Upper lobe of right lung (tissue), 1 donor: ENCODE results near the gene C15orf40. TPM values are rescaled to one million over a fixed set of nuclear protein-coding genes. Genes with fewer than 3 reads are reported as not detected.

Experiments
- ATAC-seq: fragments of 200-7000 bp; cut with Tn5 transposase; one replicate; pipeline ENCODE4 v1.9.1; 2020; ENCODE audit warnings: mild to moderate bottlenecking, moderate library complexity
- DNase-seq: peaks from one replicate; pipeline ENCODE4 v3.0.0-alpha.2; 2020
- H3K27ac ChIP-seq: fragments of 200-600 bp; one replicate; pipeline ENCODE4 v1.8.0; 2022
- H3K27me3 ChIP-seq: fragments of 200-600 bp; one replicate; pipeline ENCODE4 v1.8.0; 2022; ENCODE audit warnings: mild to moderate bottlenecking
- H3K36me3 ChIP-seq: fragments of 200-600 bp; one replicate; pipeline ENCODE4 v1.8.0; 2022
- H3K4me1 ChIP-seq: fragments of 200-600 bp; one replicate; pipeline ENCODE4 v1.8.0; 2022
- H3K4me3 ChIP-seq: fragments of 200-600 bp; one replicate; pipeline ENCODE4 v1.8.0; 2022; ENCODE audit warnings: mild to moderate bottlenecking
- H3K9me3 ChIP-seq: fragments of 200-600 bp; one replicate; pipeline ENCODE4 v1.8.0; 2022
- intact Hi-C: fragments of 100-400 bp; cut with DNase I; formaldehyde crosslinking; loops from one replicate; pipeline ENCODE4 v1.11.0; 2022
- total RNA-seq: library from RNA; stranded (reverse); fragmentation: NEBNext Ultra II Directional; extraction: Animal tissue kit (Norgen Biotek cat#: 25700); gene quantifications from one replicate; pipeline ENCODE4 v1.2.1, GENCODE V29; 2021
- TF ChIP-seq, protein P1 (sequence below): fragments of 200-600 bp; IDR thresholded peaks from one replicate; pipeline ENCODE4 v1.8.0; 2022; ENCODE audit warnings: antibody characterized with exemption
- donor health status: DM: no; HTN: yes; CAD: no; lungs with severe emphysema.

The C15orf40 gene
- total RNA-seq, 1 donor from 2014 or later: 23.0 TPM

- no peaks in the 10 kb centered on the region for H3K27me3 ChIP-seq
- H3K4me1 ChIP-seq: no peaks in the 10 kb centered on the region
- H3K27ac ChIP-seq: no peak overlapping the region
- no peaks in the 10 kb centered on the region for H3K9me3 ChIP-seq
- H3K36me3 ChIP-seq: no peaks in the 10 kb centered on the region
- H3K4me3 ChIP-seq: no peak overlapping the region
- ATAC-seq (no peak), DNase-seq (no peak)
- intact Hi-C loops: no loop called here
- TF ChIP-seq, protein P1, sequence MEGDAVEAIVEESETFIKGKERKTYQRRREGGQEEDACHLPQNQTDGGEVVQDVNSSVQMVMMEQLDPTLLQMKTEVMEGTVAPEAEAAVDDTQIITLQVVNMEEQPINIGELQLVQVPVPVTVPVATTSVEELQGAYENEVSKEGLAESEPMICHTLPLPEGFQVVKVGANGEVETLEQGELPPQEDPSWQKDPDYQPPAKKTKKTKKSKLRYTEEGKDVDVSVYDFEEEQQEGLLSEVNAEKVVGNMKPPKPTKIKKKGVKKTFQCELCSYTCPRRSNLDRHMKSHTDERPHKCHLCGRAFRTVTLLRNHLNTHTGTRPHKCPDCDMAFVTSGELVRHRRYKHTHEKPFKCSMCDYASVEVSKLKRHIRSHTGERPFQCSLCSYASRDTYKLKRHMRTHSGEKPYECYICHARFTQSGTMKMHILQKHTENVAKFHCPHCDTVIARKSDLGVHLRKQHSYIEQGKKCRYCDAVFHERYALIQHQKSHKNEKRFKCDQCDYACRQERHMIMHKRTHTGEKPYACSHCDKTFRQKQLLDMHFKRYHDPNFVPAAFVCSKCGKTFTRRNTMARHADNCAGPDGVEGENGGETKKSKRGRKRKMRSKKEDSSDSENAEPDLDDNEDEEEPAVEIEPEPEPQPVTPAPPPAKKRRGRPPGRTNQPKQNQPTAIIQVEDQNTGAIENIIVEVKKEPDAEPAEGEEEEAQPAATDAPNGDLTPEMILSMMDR: no peak
Observed at GRCh38 chr15:82970078-82970686, 41.3 kb downstream of the C15orf40 start.

GRCh38 chr15:82969353-82969752 is 42.1 kb downstream of the C15orf40 start:
- no peak overlapping the region for H3K27ac ChIP-seq
- TF ChIP-seq, protein P1: no peak
- H3K36me3 ChIP-seq: no peaks in the 10 kb centered on the region
- DNase-seq (no peak), ATAC-seq (no peak)
- H3K9me3 ChIP-seq: no peaks in the 10 kb centered on the region
- H3K4me1 ChIP-seq: no peaks in the 10 kb centered on the region
- intact Hi-C loops: no loop called here
- no peak overlapping the region for H3K4me3 ChIP-seq
- H3K27me3 ChIP-seq: no peaks in the 10 kb centered on the region

DNA sequence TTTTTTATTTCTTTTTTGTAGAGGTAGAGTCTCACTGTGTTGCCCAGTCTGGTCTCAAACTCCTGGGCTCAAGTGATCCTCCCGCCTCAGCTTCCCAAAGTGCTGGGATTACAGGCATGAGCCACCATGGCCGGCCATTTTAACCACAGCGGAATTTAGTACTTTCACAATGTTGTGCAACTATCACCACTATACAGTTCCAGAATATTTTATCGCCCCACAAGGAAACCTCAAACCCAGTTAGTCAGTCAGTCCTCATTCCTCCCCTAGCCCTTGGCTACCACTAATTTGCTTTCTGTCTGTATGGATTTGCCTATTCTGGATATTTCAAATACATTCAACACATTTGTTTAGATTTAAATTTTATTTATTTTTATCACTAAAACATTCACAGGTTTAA is 43.4 kb downstream of the C15orf40 start:
- Histone ChIP-seq H3K27ac (no peak overlapping the region), H3K9me3 (no peaks in the 10 kb centered on the region), H3K4me3 (no peak overlapping the region), H3K36me3 (no peaks in the 10 kb centered on the region), H3K27me3 (no peaks in the 10 kb centered on the region), H3K4me1 (no peaks in the 10 kb centered on the region)
- TF ChIP-seq, protein P1: no peak
- no peak for ATAC-seq
- intact Hi-C loops: no loop called here
- no peak for DNase-seq

GRCh38 chr15:82966671-82967071 is 44.8 kb downstream of the C15orf40 start:
- no peak for ATAC-seq

GRCh38 chr15:82964890-82965289 is 46.5 kb downstream of the C15orf40 start:
- ATAC-seq: no peak
- no peak overlapping the region for H3K4me3 ChIP-seq
- no peak for DNase-seq
- no peaks in the 10 kb centered on the region for H3K4me1 ChIP-seq
- H3K36me3 ChIP-seq: no peaks in the 10 kb centered on the region
- TF ChIP-seq, protein P1: no peak
- H3K27me3 ChIP-seq: no peaks in the 10 kb centered on the region
- H3K9me3 ChIP-seq: no peaks in the 10 kb centered on the region
- intact Hi-C loops: no loop called here
- no peak overlapping the region for H3K27ac ChIP-seq

More at GRCh38 chr15:82966671-82967071, 44.8 kb downstream of the C15orf40 start:
- Histone ChIP-seq H3K4me1 (no peaks in the 10 kb centered on the region), H3K27ac (no peak overlapping the region), H3K9me3 (no peaks in the 10 kb centered on the region), H3K27me3 (no peaks in the 10 kb centered on the region), H3K36me3 (no peaks in the 10 kb centered on the region), H3K4me3 (no peak overlapping the region)
- TF ChIP-seq, protein P1: no peak
- intact Hi-C loops: no loop called here
- DNase-seq: no peak
